HepG2 (cell line): ENCODE data around the gene BTN1A1. TPM values are rescaled to one million over a fixed set of nuclear protein-coding genes. Genes with fewer than 3 reads are reported as not detected.

Experiments used
- BCL6 ChIP-seq: IDR thresholded peaks from 2 replicates; pipeline ENCODE4 v1.6.1; 2016; ENCODE audit warnings: missing genetic modification reagents, missing compliant biosample characterization
- CSRNP1 ChIP-seq: sonication (generic); formaldehyde crosslinking; IDR thresholded peaks from 2 replicates; pipeline ENCODE4 v1.8.1; 2023; ENCODE audit warnings: mild to moderate bottlenecking, missing genetic modification reagents
- DMTF1 ChIP-seq: sonication (generic); formaldehyde crosslinking; IDR thresholded peaks from 2 replicates; pipeline ENCODE4 v1.4.0; 2020; ENCODE audit warnings: mild to moderate bottlenecking, missing genetic modification reagents
- FOXO1 ChIP-seq: sonication (generic); formaldehyde crosslinking; IDR thresholded peaks from 2 replicates; pipeline ENCODE4 v1.4.0; 2020; ENCODE audit warnings: missing genetic modification reagents
- GATA4 ChIP-seq: sonication (generic); IDR thresholded peaks from 2 replicates; pipeline ENCODE4 v1.6.1; 2016; ENCODE audit warnings: antibody characterized with exemption, low read depth, borderline replicate concordance
- GATAD2A ChIP-seq: IDR thresholded peaks from 2 replicates; pipeline ENCODE4 v1.6.1; 2016
- HOXA9 ChIP-seq: sonication (generic); formaldehyde crosslinking; IDR thresholded peaks from 2 replicates; pipeline ENCODE4 v1.8.1; 2022; ENCODE audit warnings: missing genetic modification reagents, mild to moderate bottlenecking, moderate library complexity, borderline replicate concordance
- MBNL3 ChIP-seq: fragments of 250-450 bp; sonication (Bioruptor Pico); conservative IDR thresholded peaks from 2 replicates; pipeline ENCODE4 v1.8.0; 2022; ENCODE audit warnings: mild to moderate bottlenecking, inconsistent platforms
- MTF1 ChIP-seq: sonication (generic); formaldehyde crosslinking; IDR thresholded peaks from 2 replicates; pipeline ENCODE4 v1.5.0; 2020; ENCODE audit warnings: missing genetic modification reagents
- PHF8 ChIP-seq: sonication (generic); formaldehyde crosslinking; IDR thresholded peaks from 2 replicates; pipeline ENCODE4 v1.5.0; 2020; ENCODE audit warnings: missing genetic modification reagents
- POLR2A ChIP-seq, 2 experiments: IDR thresholded peaks; 2 replicates each; pipeline ENCODE4 v1.6.1; 2011; ENCODE audit warnings: low read depth in 2 of 2, low read length in 2 of 2, mild to moderate bottlenecking in 1 of 2, moderate library complexity in 1 of 2; ENCODE audit not compliant: insufficient read depth in 1 of 2
- SETDB1 ChIP-seq: sonication (generic); formaldehyde crosslinking; IDR thresholded peaks from 2 replicates; pipeline ENCODE4 v1.5.1; 2020; ENCODE audit warnings: missing genetic modification reagents, mild to moderate bottlenecking, borderline replicate concordance
- ZFP36L2 ChIP-seq: sonication (generic); formaldehyde crosslinking; IDR thresholded peaks from 2 replicates; pipeline ENCODE4 v1.4.0; 2020; ENCODE audit warnings: missing genetic modification reagents
- ZNF142 ChIP-seq: sonication (generic); formaldehyde crosslinking; IDR thresholded peaks from 2 replicates; pipeline ENCODE4 v1.4.0; 2020; ENCODE audit warnings: missing genetic modification reagents
- ZNF224 ChIP-seq: sonication (generic); formaldehyde crosslinking; IDR thresholded peaks from 2 replicates; pipeline ENCODE4 v1.5.0; 2020; ENCODE audit warnings: mild to moderate bottlenecking, missing genetic modification reagents
- ZNF317 ChIP-seq: sonication (generic); formaldehyde crosslinking; IDR thresholded peaks from 2 replicates; pipeline ENCODE4 v1.5.0; 2020; ENCODE audit warnings: mild to moderate bottlenecking, missing genetic modification reagents
- ZNF432 ChIP-seq: sonication (generic); formaldehyde crosslinking; IDR thresholded peaks from 2 replicates; pipeline ENCODE4 v1.5.0; 2020; ENCODE audit warnings: missing genetic modification reagents, mild to moderate bottlenecking, borderline replicate concordance
- ZNF574 ChIP-seq: sonication (generic); formaldehyde crosslinking; IDR thresholded peaks from 2 replicates; pipeline ENCODE4 v1.4.0; 2020; ENCODE audit warnings: missing genetic modification reagents
- polyA plus RNA-seq, 8 experiments: library from polyadenylated mRNA; depleted of rRNA in 3 of 8; stranded (reverse) in 7 of 8; unstranded in 1 of 8; fragments of >200 nt; fragmentation: Illumina TruSeq in 4 of 8; extraction: Trizol in 4 of 8; gene quantifications; 2 replicates each; pipeline versions ENCODE4 v1.2.1 to v1.2.3, GENCODE V29; 2011 to 2016; ENCODE audit warnings: low read depth in 4 of 8, missing spikeins in 1 of 8, mixed read lengths in 1 of 8; ENCODE audit not compliant: insufficient read depth in 1 of 8
- total RNA-seq, 5 experiments: library from RNA; depleted of rRNA; stranded (reverse); fragments of >200 nt; fragmentation: Illumina TruSeq; extraction: Trizol; gene quantifications; 2 replicates each; pipeline ENCODE4 v1.2.3, GENCODE V29; 2016; ENCODE audit warnings: low read depth in 1 of 5

The BTN1A1 gene
- total and polyA plus RNA-seq, 2 of the 13 experiments (the other 11 are each of a cell fraction or from before 2014, with no cell fraction given): 0.04 TPM; not detected in 1

- TF ChIP-seq DMTF1: no peak
- TF ChIP-seq MBNL3 (CRISPR knock-in tag): no peak
- no peak for TF ChIP-seq ZNF432 (CRISPR knock-in tag)
- TF ChIP-seq ZNF317: peak; percentile 87
- TF ChIP-seq GATA4: no peak; the same call in 1 of the 2 replicates
- peak; percentile 59 for TF ChIP-seq FOXO1 (CRISPR knock-in tag)
- TF ChIP-seq PHF8: peak; percentile 96
- no peak for TF ChIP-seq ZNF224 (CRISPR knock-in tag)
- no peak for TF ChIP-seq HOXA9
- peak; percentile 62; the same call in 1 of the 2 replicates for TF ChIP-seq MTF1
- no peak for TF ChIP-seq CSRNP1 (CRISPR knock-in tag)
- peak; percentile 32 for TF ChIP-seq GATAD2A (CRISPR knock-in tag)
- TF ChIP-seq ZNF574 (CRISPR knock-in tag): peak; percentile 55; the same call in 1 of the 2 replicates
- no peak for TF ChIP-seq ZNF142 (CRISPR knock-in tag)
- peak; percentile 54 to 83; a peak in 3 of 4 replicates for TF ChIP-seq POLR2A (IDR thresholded peaks at IDR 0.05; ENCODE audit: insufficient read depth in 1 of 2, low read depth in 2 of 2, low read length in 2 of 2)
- peak; percentile 57 for TF ChIP-seq BCL6 (CRISPR knock-in tag)
- no peak for TF ChIP-seq SETDB1 (CRISPR knock-in tag)
- no peak for TF ChIP-seq ZFP36L2
These were observed 37.9 kb downstream of the BTN1A1 start, which contains the start of gene HMGN4 (continued) for GRCh38 chr6:26537846-26538571.
